ENCODE results near the gene ADAMTS12.

- TF ChIP-seq ISL1 (CRISPR knock-in tag; IDR thresholded peaks at IDR 0.05) (no peak), TCF4 (CRISPR knock-in tag; IDR thresholded peaks at IDR 0.05; ENCODE audit: borderline replicate concordance) (no peak), TOX (CRISPR knock-in tag; IDR thresholded peaks at IDR 0.05; ENCODE audit: borderline replicate concordance) (no peak), ZFP30 (CRISPR knock-in tag; IDR thresholded peaks at IDR 0.05) (no peak), CSDC2 (CRISPR knock-in tag; IDR thresholded peaks at IDR 0.05) (no peak), ARNTL (CRISPR knock-in tag; IDR thresholded peaks at IDR 0.05; ENCODE audit: borderline replicate concordance, low read depth) (no peak)
Observed at GRCh38 chr5:33692980-33693379, 198.8 kb downstream of the ADAMTS12 start.

All from SK-N-SH treated with all-trans-retinoic acid at 6 μM for 48 hours (cell line).